ENCODE results near the gene UBE4A.

The UBE4A gene

DNA sequence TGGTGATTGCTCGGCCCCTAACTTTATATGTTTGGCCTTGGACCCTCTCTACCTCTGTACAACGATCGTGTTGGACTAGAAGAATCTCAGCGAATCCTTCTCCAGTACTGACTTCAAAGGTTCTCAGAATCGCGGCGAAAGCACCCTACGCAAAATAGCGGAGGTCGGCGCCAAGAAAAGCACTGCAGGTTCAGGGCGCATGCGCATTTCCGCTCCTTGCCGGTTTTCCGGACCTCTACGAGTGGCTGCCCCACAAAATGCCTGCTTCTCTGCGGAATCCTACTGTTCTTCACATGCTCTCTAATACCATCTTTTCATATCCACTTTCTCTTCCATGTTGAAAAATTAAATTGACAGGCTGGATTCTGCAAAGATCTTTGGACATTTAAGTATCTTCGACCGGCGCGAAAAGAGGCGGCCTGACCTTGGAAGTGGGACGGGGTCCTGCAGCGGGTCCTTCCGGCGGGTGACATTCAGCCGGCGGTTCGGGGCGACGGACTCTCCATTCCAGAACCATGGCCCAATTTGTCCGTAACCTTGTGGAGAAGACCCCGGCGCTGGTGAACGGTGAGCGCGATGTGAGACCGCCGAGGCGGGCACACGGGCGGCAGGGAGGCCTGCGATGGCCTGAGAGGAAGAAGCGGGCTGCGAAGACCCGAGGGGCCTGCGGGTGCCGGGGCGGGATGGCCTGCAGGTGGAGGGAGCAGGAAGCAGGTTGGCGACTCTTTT lies 41.9 kb downstream of the UBE4A start, which contains the start of gene ATP5MG:
Gene ATP5MG, plus strand, starts transcription at position 456 of the 729 bp plus-strand sequence. Its CDS starts 60 bp downstream, at position 516.
- TF ChIP-seq, protein P1, sequence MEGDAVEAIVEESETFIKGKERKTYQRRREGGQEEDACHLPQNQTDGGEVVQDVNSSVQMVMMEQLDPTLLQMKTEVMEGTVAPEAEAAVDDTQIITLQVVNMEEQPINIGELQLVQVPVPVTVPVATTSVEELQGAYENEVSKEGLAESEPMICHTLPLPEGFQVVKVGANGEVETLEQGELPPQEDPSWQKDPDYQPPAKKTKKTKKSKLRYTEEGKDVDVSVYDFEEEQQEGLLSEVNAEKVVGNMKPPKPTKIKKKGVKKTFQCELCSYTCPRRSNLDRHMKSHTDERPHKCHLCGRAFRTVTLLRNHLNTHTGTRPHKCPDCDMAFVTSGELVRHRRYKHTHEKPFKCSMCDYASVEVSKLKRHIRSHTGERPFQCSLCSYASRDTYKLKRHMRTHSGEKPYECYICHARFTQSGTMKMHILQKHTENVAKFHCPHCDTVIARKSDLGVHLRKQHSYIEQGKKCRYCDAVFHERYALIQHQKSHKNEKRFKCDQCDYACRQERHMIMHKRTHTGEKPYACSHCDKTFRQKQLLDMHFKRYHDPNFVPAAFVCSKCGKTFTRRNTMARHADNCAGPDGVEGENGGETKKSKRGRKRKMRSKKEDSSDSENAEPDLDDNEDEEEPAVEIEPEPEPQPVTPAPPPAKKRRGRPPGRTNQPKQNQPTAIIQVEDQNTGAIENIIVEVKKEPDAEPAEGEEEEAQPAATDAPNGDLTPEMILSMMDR (IDR thresholded peaks at IDR 0.05; ENCODE audit: low read depth, low read length) = no peak
- H3K4me3 ChIP-seq (ENCODE audit: low read depth, low read length) = peak within 1 kb of the TSS; percentile 98

DNA sequence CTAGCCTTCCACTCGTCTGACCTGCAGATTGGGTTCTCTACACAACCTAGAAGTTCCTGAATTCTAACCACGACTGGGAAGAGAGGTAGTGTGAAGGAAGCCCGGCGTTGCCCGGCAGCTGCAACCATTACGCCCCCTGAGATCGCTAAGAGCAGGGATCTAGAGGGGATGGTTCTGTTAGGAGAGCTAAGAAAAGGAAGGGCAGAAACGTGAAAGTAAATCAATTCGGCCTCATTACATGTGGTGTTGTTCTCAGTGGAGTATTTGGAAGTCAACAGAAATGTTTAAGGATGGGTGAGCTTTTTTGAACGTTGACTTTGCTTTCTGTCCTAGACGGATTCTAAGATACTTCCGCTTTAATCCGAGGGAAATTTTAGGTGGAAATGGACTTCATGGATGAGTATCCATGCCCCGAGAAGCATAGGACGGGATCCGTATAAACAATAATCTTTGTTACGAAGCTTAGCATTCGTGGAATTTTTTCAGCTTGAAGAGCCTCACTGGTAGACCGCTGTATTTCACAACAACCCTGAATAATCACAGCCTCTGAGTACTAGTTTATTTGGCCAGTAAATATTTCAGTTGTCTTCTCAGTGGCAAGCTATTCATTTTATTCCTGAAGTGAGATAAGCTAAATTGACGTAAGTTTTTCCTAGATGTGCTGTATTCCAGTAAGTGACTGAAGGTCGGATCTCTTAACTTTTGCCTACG lies 42.6 kb downstream of the UBE4A start:
- peak overlapping the region; percentile 98 for H3K4me3 ChIP-seq (ENCODE audit: low read depth, low read length)
- TF ChIP-seq, protein P1 (IDR thresholded peaks at IDR 0.05; ENCODE audit: low read depth, low read length) = no peak

DNA sequence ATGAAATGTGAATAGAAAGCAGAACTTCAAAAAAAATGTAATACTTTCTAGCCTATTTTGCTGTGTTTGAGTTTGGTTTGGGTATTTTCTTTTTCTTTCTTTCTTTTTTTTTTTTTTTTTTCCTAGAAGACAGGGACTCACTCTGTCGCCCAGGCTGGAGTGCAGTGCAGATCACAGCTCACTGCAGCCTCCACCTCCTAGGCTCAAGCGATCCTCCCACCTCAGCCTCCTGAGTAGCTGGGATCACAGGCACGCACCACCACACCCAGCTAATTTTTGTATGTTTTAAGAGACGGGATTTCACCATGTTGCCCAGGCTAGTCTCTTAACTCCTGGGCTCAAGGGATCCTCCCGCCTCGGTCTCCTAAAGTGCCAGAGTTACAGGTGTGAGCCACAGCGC lies 43.2 kb downstream of the UBE4A start:
- peak overlapping the region; percentile 98 for H3K4me3 ChIP-seq (ENCODE audit: low read depth, low read length)

DNA sequence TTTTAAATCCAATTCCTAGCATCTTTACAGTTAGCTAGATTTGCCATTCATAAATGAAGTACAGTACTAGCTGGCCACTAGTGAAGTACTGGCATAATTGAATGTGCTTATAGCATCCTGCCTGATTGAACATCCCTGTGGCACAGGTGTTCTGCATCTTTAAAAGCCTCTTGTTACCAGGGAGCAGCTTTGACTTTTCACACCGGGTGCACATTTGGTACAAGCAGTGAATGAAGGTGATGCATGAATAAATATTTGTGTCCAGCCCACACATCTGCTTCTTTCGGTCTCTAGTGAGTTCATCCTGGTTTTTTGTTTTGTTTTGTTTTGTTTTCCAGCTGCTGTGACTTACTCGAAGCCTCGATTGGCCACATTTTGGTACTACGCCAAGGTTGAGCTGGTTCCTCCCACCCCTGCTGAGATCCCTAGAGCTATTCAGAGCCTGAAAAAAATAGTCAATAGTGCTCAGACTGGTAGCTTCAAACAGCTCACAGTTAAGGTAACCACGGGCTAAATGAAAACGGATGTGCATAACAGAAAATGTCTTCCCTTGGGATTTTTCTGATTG lies 47.3 kb downstream of the UBE4A start:
- no peak overlapping the region for H3K4me3 ChIP-seq (ENCODE audit: low read depth, low read length)
- TF ChIP-seq, protein P1 (IDR thresholded peaks at IDR 0.05; ENCODE audit: low read depth, low read length) = no peak

DNA sequence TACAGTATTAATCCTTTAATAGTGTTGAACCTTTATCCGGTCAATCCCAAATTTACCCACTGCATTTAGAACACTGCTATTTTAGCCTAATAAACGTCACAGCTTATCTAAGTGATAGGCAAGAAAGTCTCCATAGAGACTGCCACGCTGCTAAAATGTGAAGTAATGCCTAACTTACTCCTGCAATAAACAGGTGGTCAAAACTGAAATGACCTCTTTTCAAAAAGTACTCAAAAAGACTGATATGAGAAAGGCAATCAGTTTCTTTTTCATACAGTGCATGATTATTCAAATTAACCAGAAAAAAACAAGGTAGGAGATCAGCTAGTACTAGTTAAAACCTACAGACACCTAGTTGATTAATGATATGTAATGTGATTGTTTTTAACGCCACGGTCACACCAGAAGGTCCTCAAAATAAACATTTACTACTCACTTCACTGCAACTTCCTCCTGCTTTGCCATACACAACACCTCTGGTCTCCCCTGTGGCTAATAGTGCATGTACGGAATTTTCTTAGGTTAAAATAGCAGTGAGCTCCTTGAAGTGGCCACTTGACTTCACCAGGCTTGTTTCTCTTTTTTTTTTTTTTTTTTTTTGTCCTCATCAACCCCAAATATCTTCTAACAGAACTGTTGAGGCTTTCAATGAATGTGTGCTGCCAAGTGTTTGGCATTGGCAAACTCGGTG lies 50.8 kb downstream of the UBE4A start:
- no peak overlapping the region for H3K4me3 ChIP-seq (ENCODE audit: low read depth, low read length)
- TF ChIP-seq, protein P1 (IDR thresholded peaks at IDR 0.05; ENCODE audit: low read depth, low read length) = no peak

DNA sequence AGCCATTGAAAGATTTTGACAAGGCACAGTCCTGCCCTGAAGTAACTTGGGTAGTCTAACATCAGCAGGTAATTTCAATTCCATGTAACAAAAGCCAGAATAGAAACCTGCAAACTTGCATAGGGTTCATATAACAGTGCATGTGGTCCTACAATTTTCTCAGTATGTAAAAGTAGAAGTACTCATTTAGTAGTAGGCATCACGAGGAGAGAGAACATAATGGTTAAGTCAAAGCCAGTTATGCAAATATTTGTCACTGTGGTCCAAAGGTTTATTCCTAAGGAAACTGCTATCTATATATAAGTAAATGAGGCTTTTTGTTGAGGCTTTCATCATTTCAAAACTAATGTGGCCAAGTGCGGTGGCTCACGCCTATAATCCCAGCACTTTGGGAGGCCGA lies 52.1 kb downstream of the UBE4A start:
- TF ChIP-seq, protein P1 (IDR thresholded peaks at IDR 0.05; ENCODE audit: low read depth, low read length) = no peak
- H3K4me3 ChIP-seq (ENCODE audit: low read depth, low read length) = no peak overlapping the region

DNA sequence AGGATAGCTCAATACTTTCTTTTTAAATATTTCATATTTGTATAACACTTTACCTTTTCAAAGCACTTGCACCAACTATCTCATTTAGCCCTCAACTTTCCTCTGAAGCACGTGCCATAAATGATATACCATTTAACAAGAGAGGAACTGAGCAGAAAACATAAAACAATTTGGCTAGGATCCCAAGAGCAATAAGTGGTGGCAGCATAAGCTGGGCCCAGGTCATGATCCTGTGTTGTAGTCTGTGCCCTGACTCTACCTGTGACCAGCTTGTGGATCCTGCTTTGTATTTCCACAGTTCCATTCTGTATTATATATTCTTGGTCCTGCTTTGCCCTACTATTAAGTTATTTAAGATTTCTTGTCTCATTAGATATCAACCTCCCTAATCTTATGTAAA lies 53.5 kb downstream of the UBE4A start:
- H3K4me3 ChIP-seq (ENCODE audit: low read depth, low read length) = no peak overlapping the region
- TF ChIP-seq, protein P1 (IDR thresholded peaks at IDR 0.05; ENCODE audit: low read depth, low read length) = no peak
